ENCODE results near the gene RBM7.

RBM7 gene

DNA sequence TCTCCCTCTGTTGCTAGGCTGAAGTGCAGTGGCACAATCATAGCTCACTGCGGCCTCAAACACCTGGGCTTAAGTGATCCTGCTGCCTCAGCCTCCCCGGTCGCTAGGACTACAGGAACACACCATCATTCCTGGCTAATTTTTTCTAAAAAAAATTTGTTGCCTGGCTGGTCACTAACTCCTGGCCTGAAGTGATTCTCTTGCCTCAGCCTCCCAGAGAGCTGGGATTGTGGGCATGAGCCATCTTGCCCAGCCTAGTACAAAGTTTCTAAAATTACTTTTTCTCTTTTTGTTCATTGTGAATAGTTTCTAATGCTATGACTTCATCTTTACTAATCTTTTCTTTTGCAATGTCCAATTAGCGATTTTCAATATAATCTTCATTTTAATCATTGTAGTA lies 12.5 kb downstream of the RBM7 start:
- ATAC-seq (ENCODE audit: low read depth) (no peak), DNase-seq (ENCODE audit: low spot score in 2 of 2) (no peak)
- Mint-ChIP-seq H3K36me3 (peaks cover 8% of the 10 kb centered on the region), H3K9me3 (no peaks in the 10 kb centered on the region), H3K4me1 (no peaks in the 10 kb centered on the region), H3K27ac (no peak overlapping the region), H3K27me3 (no peaks in the 10 kb centered on the region), H3K4me3 (no peak overlapping the region)

DNA sequence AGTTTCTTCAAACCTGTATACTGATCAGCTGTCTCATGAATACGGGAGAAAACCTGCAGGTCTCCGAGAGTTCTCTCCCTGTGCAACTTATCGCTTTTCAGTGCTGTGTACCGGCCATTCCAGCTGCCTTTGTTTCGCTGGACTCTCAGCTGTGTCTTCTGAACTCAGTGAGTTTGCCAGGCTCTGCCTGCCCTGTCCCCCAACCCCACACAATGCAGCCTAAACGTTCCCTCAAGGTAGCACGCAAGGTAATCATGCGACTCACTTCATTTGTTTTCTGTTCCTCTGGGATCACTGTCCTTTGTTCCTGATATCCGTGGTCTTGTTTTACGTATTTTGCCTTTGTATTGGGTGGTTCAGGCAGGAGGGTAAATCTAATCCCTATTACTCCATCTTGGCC lies 13.5 kb downstream of the RBM7 start:
- Mint-ChIP-seq H3K27ac (no peak overlapping the region), H3K4me1 (no peaks in the 10 kb centered on the region), H3K36me3 (peaks cover 8% of the 10 kb centered on the region), H3K27me3 (no peaks in the 10 kb centered on the region), H3K4me3 (no peak overlapping the region), H3K9me3 (no peaks in the 10 kb centered on the region)
- DNase-seq (ENCODE audit: low spot score in 2 of 2) (no peak), ATAC-seq (ENCODE audit: low read depth) (no peak)

DNA sequence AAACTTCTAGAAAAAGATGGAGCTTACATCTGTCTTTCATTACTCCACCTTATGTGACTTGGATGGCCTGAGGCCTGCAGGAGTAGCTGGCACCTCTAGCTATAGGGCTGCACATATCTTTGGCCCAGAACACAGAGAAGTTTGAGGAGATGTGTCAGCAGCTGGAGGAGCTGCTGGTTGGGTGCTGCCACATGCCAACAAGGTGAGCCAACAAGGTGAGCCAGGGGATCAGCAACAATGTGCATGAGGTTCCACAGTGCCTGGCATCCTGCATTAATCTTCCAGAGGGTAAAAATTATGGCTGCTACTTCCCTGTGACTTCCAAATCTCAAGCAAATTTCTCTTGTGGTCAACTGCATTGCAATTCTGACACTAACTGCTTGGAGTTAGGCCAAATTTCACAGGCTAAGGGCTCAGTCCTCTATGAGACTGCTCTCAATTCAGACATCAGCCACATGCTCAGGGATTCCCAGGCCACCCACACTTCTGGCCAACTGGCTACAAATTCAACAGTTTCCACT lies 16.0 kb downstream of the RBM7 start:
- Mint-ChIP-seq H3K27me3 (no peaks in the 10 kb centered on the region), H3K9me3 (no peaks in the 10 kb centered on the region), H3K27ac (no peak overlapping the region), H3K36me3 (no peaks in the 10 kb centered on the region), H3K4me3 (no peak overlapping the region), H3K4me1 (no peaks in the 10 kb centered on the region)
- DNase-seq (ENCODE audit: low spot score in 2 of 2) (no peak), ATAC-seq (ENCODE audit: low read depth) (no peak)

DNA sequence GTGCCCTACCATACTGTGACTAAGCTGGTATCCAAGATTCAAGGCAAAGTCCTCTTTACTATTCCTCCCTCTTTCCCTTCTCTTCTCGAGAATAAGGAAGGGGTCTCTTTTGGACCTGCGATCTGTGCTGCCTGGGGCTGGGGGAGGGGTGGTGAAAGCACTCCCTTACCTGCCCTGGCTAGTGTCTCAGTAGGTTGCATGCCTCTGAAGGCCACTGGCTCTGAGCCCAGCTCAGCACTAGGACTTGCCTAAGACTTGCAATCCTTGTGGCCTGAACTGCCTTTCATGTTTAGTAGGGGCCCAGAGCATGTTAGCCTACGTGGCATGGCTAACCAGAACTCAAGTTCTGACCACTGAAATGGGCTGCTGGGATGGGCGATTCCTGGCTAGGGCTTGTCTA lies 25.8 kb downstream of the RBM7 start:
- no peaks in the 10 kb centered on the region for H3K27me3 Mint-ChIP-seq
- H3K9me3 Mint-ChIP-seq, result peaks cover 8% of the 10 kb centered on the region

DNA sequence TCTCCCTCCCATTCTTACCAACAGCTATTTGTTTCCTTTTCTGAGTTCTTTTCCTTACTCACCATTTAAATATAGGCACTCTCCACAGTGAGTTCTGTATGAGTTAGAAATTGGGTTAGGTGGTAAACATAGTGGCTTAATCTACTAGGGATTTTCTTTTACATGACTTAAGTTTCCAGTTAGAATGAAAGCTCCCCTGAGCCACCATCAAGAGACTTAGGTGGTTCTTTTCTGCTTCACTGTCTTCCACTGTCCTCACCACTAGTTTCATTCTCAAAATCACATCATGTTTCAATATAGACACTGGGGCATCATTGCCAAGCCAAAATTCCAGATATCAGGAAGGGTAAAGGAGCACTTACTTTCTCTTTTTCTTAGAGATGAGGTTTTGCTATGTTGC lies 29.8 kb downstream of the RBM7 start:
- no peak for ATAC-seq (ENCODE audit: low read depth)
- Mint-ChIP-seq H3K27me3 (no peaks in the 10 kb centered on the region), H3K27ac (no peak overlapping the region), H3K9me3 (no peaks in the 10 kb centered on the region), H3K4me3 (no peak overlapping the region), H3K4me1 (no peaks in the 10 kb centered on the region), H3K36me3 (no peaks in the 10 kb centered on the region)
- DNase-seq (ENCODE audit: low spot score in 2 of 2), result no peak

More for the DNA sequence above, 25.8 kb downstream of the RBM7 start:
- no peak for DNase-seq (ENCODE audit: low spot score in 2 of 2)
- Mint-ChIP-seq H3K4me3 (no peak overlapping the region), H3K4me1 (no peaks in the 10 kb centered on the region), H3K27ac (peak overlapping the region; percentile 50), H3K36me3 (peaks cover 7% of the 10 kb centered on the region)
- ATAC-seq (ENCODE audit: low read depth), result no peak

DNA sequence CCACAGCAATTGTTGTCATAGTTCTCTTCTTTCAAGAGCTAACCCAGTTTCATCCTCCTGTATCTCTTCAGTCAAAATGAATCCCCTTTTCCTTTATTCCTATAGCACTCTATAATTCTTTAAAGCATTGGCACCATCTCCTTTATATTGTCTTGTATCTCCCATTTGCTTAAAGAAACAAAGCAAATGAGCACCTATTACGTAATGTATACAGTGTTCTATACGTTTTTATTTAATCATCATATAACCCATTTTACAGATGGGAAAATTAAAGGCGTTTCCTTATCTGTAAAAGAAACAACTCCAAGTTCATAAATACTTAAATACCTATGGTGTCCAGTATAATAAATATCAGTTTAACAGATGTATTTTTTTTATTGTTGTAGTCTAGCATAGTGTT lies 32.4 kb downstream of the RBM7 start:
- H3K4me3 Mint-ChIP-seq, result no peak overlapping the region
- H3K36me3 Mint-ChIP-seq, result no peaks in the 10 kb centered on the region
- ATAC-seq (ENCODE audit: low read depth) (no peak), DNase-seq (ENCODE audit: low spot score in 2 of 2) (no peak)
- no peak overlapping the region for H3K27ac Mint-ChIP-seq
- H3K9me3 Mint-ChIP-seq, result no peaks in the 10 kb centered on the region
- H3K27me3 Mint-ChIP-seq, result no peaks in the 10 kb centered on the region
- H3K4me1 Mint-ChIP-seq, result no peaks in the 10 kb centered on the region

DNA sequence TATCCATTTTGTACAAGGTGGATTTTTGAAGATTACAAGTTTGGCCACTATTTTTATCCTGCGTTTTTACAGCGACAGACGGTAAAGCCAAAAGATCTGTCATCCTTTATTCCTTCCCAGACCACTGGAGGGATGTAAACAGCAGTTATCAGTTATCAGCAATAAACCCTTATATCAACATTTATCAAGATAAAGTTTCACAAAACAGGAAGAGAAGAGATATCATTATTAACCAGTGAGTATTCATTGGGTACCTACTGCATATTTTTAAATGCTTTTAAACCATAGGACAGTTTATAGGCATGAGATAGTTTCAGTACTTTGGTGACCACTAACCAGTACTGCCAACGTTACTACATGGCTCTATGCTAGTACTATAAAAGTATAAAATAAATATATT lies 32.9 kb downstream of the RBM7 start:
- Mint-ChIP-seq H3K27me3 (no peaks in the 10 kb centered on the region), H3K36me3 (no peaks in the 10 kb centered on the region), H3K4me3 (no peak overlapping the region), H3K4me1 (no peaks in the 10 kb centered on the region), H3K9me3 (no peaks in the 10 kb centered on the region), H3K27ac (no peak overlapping the region)
- ATAC-seq (ENCODE audit: low read depth) (no peak), DNase-seq (ENCODE audit: low spot score in 2 of 2) (no peak)

DNA sequence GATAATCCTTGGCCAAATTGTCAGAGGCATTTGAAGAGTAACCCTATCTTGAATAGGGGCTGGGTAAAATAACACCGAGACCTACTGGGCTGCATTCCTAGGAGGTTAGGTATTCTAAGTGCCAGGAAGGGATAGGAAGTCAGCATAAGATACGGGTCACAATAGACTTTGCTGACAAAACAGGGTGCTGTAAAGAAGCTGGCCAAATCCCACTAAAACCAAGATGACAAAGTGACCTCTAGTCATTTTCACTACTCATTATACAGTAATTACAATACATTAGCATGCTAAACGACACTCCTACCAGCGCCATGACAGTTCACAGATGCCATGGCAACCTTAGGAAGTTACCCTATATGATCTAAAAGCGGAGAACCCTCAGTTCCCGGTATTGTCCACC lies 37.8 kb downstream of the RBM7 start:
- H3K4me3 Mint-ChIP-seq, result no peak overlapping the region

DNA sequence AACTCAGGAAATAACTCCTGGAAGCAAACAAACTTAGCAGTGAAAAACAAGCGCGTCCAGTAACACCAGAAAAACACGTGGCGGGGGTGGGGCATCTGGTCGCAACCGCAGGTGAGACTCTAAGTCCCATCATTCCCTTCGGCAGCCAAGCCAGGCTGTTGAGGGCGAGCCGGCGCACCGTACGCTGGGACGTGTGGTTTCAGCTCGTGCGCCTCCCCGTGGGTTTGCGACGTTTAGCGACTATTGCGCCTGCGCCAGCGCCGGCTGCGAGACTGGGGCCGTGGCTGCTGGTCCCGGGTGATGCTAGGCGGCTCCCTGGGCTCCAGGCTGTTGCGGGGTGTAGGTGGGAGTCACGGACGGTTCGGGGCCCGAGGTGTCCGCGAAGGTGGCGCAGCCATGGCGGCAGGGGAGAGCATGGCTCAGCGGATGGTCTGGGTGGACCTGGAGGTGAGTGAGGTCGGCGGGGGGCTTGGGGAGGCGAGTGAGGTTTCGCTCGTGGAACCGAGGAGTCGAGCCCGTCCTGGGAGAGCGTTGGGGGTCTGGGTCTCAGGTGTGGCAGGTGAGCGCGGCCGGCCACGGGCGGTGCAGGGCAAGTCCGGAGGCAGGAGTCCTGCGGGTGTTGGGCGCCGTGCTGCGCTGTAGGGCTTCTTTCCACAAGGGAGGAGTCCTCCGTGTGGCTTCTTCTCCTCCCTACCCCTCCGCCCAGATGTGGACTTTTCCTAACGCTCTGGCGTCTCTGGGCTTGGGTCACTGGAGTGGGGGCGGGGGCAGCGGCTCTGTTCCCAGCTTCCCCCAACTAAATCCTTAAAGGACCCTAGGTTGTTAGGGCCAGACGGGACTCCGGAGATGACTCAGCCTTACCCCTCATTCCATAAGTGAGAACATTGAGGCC lies 39.0 kb downstream of the RBM7 start, which contains the start of gene REXO2:
Gene REXO2, plus strand, starts transcription at position 239 of the 892 bp plus-strand sequence. Its CDS starts 62 bp downstream, at position 301.
- Mint-ChIP-seq H3K27ac (peak within 1 kb of the TSS; percentile 82), H3K9me3 (no peaks in the 10 kb centered on the region), H3K27me3 (no peaks in the 10 kb centered on the region), H3K36me3 (no peaks in the 10 kb centered on the region), H3K4me1 (peaks cover 18% of the 10 kb centered on the region), H3K4me3 (peak within 1 kb of the TSS; percentile 92)
- ATAC-seq (ENCODE audit: low read depth) (peak; percentile 99), DNase-seq (ENCODE audit: low spot score in 2 of 2) (peak; percentile 87 to 88)

More for the DNA sequence above, 37.8 kb downstream of the RBM7 start:
- Mint-ChIP-seq H3K4me1 (peaks cover 18% of the 10 kb centered on the region), H3K36me3 (no peaks in the 10 kb centered on the region), H3K9me3 (no peaks in the 10 kb centered on the region), H3K27ac (no peak overlapping the region), H3K27me3 (no peaks in the 10 kb centered on the region)
- DNase-seq (ENCODE audit: low spot score in 2 of 2) (no peak), ATAC-seq (ENCODE audit: low read depth) (no peak)

DNA sequence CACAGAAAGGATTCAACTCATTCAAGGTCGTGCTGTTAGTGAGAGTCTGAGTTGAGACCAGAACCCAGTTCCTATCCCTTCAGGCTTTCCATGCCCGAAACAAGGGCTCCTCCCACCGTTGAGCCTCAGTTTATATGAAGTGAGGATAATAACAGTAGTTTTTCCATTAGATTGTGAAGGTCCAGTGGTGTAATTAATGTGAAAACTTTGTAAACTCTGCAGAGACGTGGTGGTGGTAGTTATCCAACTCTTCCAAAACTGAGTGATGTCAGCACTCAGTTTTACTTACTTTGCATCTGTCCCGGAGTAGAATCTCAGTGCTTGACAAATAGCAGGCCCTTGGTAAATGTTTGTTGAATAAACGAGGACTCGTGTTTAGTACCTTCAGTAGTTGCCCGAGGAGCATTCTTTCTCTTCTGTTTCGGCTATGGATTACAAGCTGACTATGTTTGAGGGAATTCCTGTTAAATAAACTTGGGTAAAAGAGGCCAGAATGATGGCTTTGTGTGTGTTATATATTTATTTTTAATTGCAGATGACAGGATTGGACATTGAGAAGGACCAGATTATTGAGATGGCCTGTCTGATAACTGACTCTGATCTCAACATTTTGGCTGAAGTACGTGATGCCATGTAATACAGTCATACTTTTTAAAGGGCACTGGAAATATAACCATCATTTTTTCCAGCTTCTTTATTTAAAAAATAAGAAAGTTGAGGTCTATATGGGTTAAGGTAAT lies 39.8 kb downstream of the RBM7 start:
- ATAC-seq (ENCODE audit: low read depth) (no peak), DNase-seq (ENCODE audit: low spot score in 2 of 2) (no peak)
- H3K9me3 Mint-ChIP-seq, result no peaks in the 10 kb centered on the region
- peaks cover 18% of the 10 kb centered on the region for H3K4me1 Mint-ChIP-seq
- no peaks in the 10 kb centered on the region for H3K27me3 Mint-ChIP-seq
- H3K27ac Mint-ChIP-seq, result peak overlapping the region; percentile 82
- H3K4me3 Mint-ChIP-seq, result peak overlapping the region; percentile 92
- no peaks in the 10 kb centered on the region for H3K36me3 Mint-ChIP-seq

DNA sequence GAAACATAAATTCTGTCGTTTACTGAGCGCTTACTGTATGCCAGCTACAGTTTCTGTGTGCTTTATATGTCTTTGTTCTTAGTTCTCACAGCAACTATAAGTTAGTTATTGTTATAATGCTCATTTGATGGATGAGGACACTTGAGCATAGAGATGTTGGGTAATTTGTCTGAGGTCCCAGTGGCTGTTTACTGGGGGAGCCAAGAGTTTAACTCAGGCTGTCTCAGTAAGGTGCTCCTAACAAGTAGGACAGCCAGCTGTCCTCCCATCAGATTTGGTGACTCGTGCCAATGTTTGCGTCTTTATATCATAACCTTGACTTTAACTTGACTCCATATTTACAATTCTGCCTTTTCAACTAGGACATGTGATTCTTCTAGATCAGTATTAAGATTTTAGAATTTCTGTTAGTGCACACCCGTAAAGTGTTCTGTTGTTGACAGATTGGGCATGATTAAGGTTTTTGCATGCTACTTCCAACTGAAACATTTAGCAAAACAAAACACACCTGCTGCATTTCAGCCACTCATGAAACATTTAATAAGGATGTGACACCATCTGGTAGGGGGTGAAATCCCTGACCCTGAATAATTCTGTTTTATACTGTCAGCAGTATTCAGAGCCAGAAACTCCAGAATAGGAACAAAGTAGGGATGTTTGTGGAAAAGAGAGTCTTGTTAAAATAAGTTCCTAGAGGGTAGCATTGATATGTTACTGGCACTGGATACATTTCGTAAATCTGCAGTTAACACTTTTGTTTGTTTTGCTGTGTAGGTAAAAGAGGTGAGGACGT lies 40.7 kb downstream of the RBM7 start:
- Mint-ChIP-seq H3K4me1 (peaks cover 18% of the 10 kb centered on the region), H3K36me3 (peaks cover 1% of the 10 kb centered on the region), H3K27me3 (no peaks in the 10 kb centered on the region), H3K27ac (peak overlapping the region; percentile 50), H3K9me3 (no peaks in the 10 kb centered on the region), H3K4me3 (no peak overlapping the region)
- ATAC-seq (ENCODE audit: low read depth) (no peak), DNase-seq (ENCODE audit: low spot score in 2 of 2) (no peak)

DNA sequence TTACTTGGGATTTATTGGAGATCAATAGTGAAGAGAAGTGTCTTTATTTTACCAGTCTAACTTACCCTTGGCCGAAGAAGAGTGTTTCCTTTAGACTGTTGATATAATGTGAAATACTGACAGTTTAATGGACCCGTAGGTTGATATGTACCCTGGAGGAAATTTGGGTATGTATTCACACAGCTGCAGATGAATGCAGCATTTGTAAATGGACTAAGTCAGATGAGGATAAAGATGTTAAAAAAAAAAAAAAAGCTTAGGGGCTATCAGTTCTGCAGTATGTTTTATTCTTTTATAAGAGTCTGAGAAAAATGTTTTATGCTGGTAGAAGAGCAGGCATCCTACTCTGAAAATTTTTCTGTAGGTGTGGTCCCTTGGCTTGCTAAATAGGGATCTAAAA lies 41.5 kb downstream of the RBM7 start:
- peaks cover 7% of the 10 kb centered on the region for H3K36me3 Mint-ChIP-seq
- H3K27me3 Mint-ChIP-seq, result no peaks in the 10 kb centered on the region
- no peak overlapping the region for H3K4me3 Mint-ChIP-seq
- no peak overlapping the region for H3K27ac Mint-ChIP-seq
- DNase-seq (ENCODE audit: low spot score in 2 of 2) (no peak), ATAC-seq (ENCODE audit: low read depth) (no peak)
- H3K9me3 Mint-ChIP-seq, result no peaks in the 10 kb centered on the region
- H3K4me1 Mint-ChIP-seq, result peaks cover 18% of the 10 kb centered on the region

DNA sequence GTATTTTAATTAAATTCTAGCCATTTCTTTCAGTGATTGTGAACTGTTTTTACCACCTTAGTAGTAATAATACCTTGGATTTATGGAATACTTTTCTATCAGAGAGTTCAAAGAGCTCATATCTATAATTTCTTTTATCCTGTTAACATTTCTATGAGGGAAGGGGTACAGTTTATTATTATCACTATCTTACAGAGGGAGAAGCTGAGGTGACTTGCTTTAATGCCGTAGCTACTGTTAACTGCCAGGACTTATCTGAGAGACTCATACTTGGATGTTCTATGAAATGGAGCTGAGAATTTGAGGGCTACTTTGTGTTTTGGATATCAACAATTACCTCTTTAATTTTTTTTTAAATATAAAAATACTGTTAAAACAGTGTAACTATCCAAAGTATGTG lies 42.1 kb downstream of the RBM7 start:
- Mint-ChIP-seq H3K4me1 (peaks cover 18% of the 10 kb centered on the region), H3K27ac (no peak overlapping the region), H3K4me3 (no peak overlapping the region), H3K36me3 (peaks cover 12% of the 10 kb centered on the region), H3K27me3 (no peaks in the 10 kb centered on the region), H3K9me3 (no peaks in the 10 kb centered on the region)
- no peak for DNase-seq (ENCODE audit: low spot score in 2 of 2)
- ATAC-seq (ENCODE audit: low read depth), result no peak

DNA sequence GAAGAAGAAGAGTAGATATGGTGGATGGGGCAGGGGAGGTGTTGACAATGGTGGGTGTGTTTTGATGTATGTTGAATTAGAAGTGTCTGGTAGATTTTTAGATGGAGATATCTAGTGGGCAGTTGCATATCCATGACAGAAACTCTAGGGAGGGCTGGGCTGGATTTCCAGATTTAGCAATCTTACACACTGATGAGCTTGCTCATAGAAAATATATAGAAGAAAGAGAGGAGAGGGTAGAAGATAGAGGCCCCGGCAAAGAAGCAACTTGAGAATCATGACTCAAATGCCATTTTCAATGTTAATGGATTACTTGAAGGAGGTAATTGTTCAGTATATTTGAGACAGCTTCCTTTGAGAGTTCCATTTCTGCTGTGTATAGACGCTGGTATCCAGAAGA lies 47.0 kb downstream of the RBM7 start:
- no peak overlapping the region for H3K4me3 Mint-ChIP-seq
- H3K27me3 Mint-ChIP-seq, result no peaks in the 10 kb centered on the region
- H3K4me1 Mint-ChIP-seq, result no peaks in the 10 kb centered on the region
- H3K9me3 Mint-ChIP-seq, result no peaks in the 10 kb centered on the region
- DNase-seq (ENCODE audit: low spot score in 2 of 2) (no peak), ATAC-seq (ENCODE audit: low read depth) (no peak)
- H3K27ac Mint-ChIP-seq, result no peak overlapping the region
- peaks cover 22% of the 10 kb centered on the region for H3K36me3 Mint-ChIP-seq

Measured in memory B cell (primary cell).